K562 (cell line): ENCODE results near the gene INHBC. TPM values are rescaled to one million over a fixed set of nuclear protein-coding genes. Genes with fewer than 3 reads are reported as not detected.

Experiments
- ARID2 ChIP-seq: fragments of 450-650 bp; IDR thresholded peaks from 2 replicates; pipeline ENCODE4 v1.6.1; 2017; ENCODE audit warnings: antibody characterized with exemption, mild to moderate bottlenecking
- ATF1 ChIP-seq, 2 experiments: fragments of 450-650 bp in 1 of 2; IDR thresholded peaks; 2 replicates each; pipeline ENCODE4 v1.6.1; 2016; ENCODE audit warnings: missing compliant biosample characterization in 1 of 2, missing genetic modification characterization in 1 of 2
- BRF1 ChIP-seq: IDR thresholded peaks from 3 replicates; pipeline ENCODE4 v1.6.1; 2011; ENCODE audit warnings: borderline replicate concordance, mild to moderate bottlenecking; ENCODE audit not compliant: insufficient read length; ENCODE audit errors: extremely low read depth
- CHCHD3 ChIP-seq: fragments of 250-450 bp; sonication (Bioruptor Pico); IDR thresholded peaks from 2 replicates; pipeline ENCODE4 v2.1.2; 2022; ENCODE audit warnings: mild to moderate bottlenecking
- CSDE1 ChIP-seq, 2 experiments: fragments of 450-650 bp; IDR thresholded peaks; 2 replicates each; pipeline ENCODE4 v1.6.1; 2016; ENCODE audit warnings: mild to moderate bottlenecking in 1 of 2
- HINFP ChIP-seq: fragments of 450-650 bp; conservative IDR thresholded peaks from 2 replicates; pipeline ENCODE4 v1.6.1; 2016; ENCODE audit warnings: missing genetic modification characterization, low read depth, mild to moderate bottlenecking, control low read depth, missing compliant biosample characterization
- MTA3 ChIP-seq: fragments of 450-650 bp; formaldehyde crosslinking; IDR thresholded peaks from 2 replicates; pipeline ENCODE4 v1.6.1; 2017; ENCODE audit warnings: mild to moderate bottlenecking, borderline replicate concordance
- MTF1 ChIP-seq: fragments of 250-450 bp; sonication (Bioruptor Pico); IDR thresholded peaks from 2 replicates; pipeline ENCODE4 v1.9.0; 2021; ENCODE audit warnings: moderate library complexity, mild to moderate bottlenecking, inconsistent platforms, borderline replicate concordance
- MXD1 ChIP-seq: fragments of 250-450 bp; sonication (Bioruptor Pico); IDR thresholded peaks from 2 replicates; pipeline ENCODE4 v1.8.0; 2021; ENCODE audit warnings: borderline replicate concordance, mild to moderate bottlenecking, moderate library complexity; ENCODE audit not compliant: poor library complexity, severe bottlenecking
- RBM25 ChIP-seq: fragments of 200-400 bp; formaldehyde crosslinking; IDR thresholded peaks from 2 replicates; pipeline ENCODE4 v1.6.1; 2018; ENCODE audit warnings: low read length, low read depth, moderate library complexity; ENCODE audit not compliant: severe bottlenecking
- TCF7L2 ChIP-seq: fragments of 150-350 bp; IDR thresholded peaks from 2 replicates; pipeline ENCODE4 v1.6.1; 2016; ENCODE audit warnings: low read depth, mild to moderate bottlenecking, low read length, moderate library complexity
- TFAP4 ChIP-seq: sonication (generic); formaldehyde crosslinking; IDR thresholded peaks from 2 replicates; pipeline ENCODE4 v1.8.0; 2022; ENCODE audit warnings: missing genetic modification reagents, mild to moderate bottlenecking, moderate library complexity, borderline replicate concordance
- ZBTB34 ChIP-seq: fragments of 250-450 bp; sonication (Bioruptor Pico); IDR thresholded peaks from 2 replicates; pipeline ENCODE4 v1.8.0; 2021; ENCODE audit warnings: mild to moderate bottlenecking, moderate library complexity
- ZBTB49 ChIP-seq: sonication (generic); formaldehyde crosslinking; IDR thresholded peaks from 2 replicates; pipeline ENCODE4 v1.8.0; 2022; ENCODE audit warnings: missing genetic modification reagents, mild to moderate bottlenecking, borderline replicate concordance
- ZC3H8 ChIP-seq: fragments of 450-650 bp; IDR thresholded peaks from 2 replicates; pipeline ENCODE4 v1.6.1; 2017
- ZFP1 ChIP-seq: fragments of 450-650 bp; formaldehyde crosslinking; IDR thresholded peaks from 2 replicates; pipeline ENCODE4 v1.4.0; 2020; ENCODE audit warnings: mild to moderate bottlenecking, mixed read lengths
- ZNF143 ChIP-seq: sonication (generic); formaldehyde crosslinking; IDR thresholded peaks from 2 replicates; pipeline ENCODE4 v1.9.0; 2022; ENCODE audit warnings: mild to moderate bottlenecking, missing genetic modification reagents
- ZNF212 ChIP-seq: fragments of 450-650 bp; formaldehyde crosslinking; IDR thresholded peaks from 2 replicates; pipeline ENCODE4 v1.4.0; 2020; ENCODE audit warnings: mild to moderate bottlenecking
- ZNF696 ChIP-seq: fragments of 250-450 bp; sonication (Bioruptor Pico); conservative IDR thresholded peaks from 2 replicates; pipeline ENCODE4 v1.4.0; 2020; ENCODE audit warnings: mild to moderate bottlenecking, moderate library complexity
- ZNF717 ChIP-seq: fragments of 250-450 bp; sonication (Bioruptor Pico); IDR thresholded peaks from 2 replicates; pipeline ENCODE4 v1.5.0; 2021
- ZNF764 ChIP-seq: fragments of 250-450 bp; sonication (Bioruptor Pico); IDR thresholded peaks from 2 replicates; pipeline ENCODE4 v1.4.0; 2020; ENCODE audit warnings: low read depth, mild to moderate bottlenecking, moderate library complexity
- polyA plus RNA-seq, 8 experiments: library from polyadenylated mRNA; depleted of rRNA in 4 of 8; stranded (reverse) in 5 of 8; unstranded in 3 of 8; fragments of >200 nt; fragmentation: Nextera tagmentation in 2 of 8; fragmentation: Illumina TruSeq in 1 of 8; extraction: Ambion mirVana in 2 of 8; extraction: Trizol in 1 of 8; gene quantifications; 2 replicates each; pipeline versions ENCODE4 v1.2.1 to v1.2.3, GENCODE V29; 2011 to 2014; ENCODE audit warnings: inconsistent platforms in 1 of 8, missing spikeins in 1 of 8
- total RNA-seq, 7 experiments: library from RNA; depleted of rRNA in 6 of 7; stranded (reverse); fragments of >200 nt in 6 of 7; fragmentation: Illumina TruSeq in 2 of 7; extraction: Trizol in 2 of 7; gene quantifications; 2 replicates each; pipeline versions ENCODE4 v1.2.1 to v1.2.3, GENCODE V29; 2011 to 2021; ENCODE audit warnings: low replicate concordance in 1 of 7

INHBC gene
- total and polyA plus RNA-seq, 9 of the 15 experiments (the other 6 are each of a cell fraction or from before 2014, with no cell fraction given): 0.07 to 0.24 (median 0.15) TPM; not detected in 4

GRCh38 chr12:57477710-57478681 lies 43.4 kb downstream of the INHBC start (continued):
- no peak for TF ChIP-seq MTA3
- no peak for TF ChIP-seq ATF1 (CRISPR knock-in tag; IDR thresholded peaks at IDR 0.05)
- TF ChIP-seq ATF1 (tag; IDR thresholded peaks at IDR 0.05): 0 out of 2 replicates have a peak, but pooled peaks have one; percentile 11
- no peak for TF ChIP-seq ZNF212 (CRISPR knock-in tag)
- no peak for TF ChIP-seq BRF1
- no peak for TF ChIP-seq TFAP4 (CRISPR knock-in tag)
- no peak for TF ChIP-seq CSDE1 (IDR thresholded peaks at IDR 0.05)
- no peak for TF ChIP-seq ZNF764 (CRISPR knock-in tag)
- no peak for TF ChIP-seq ZNF717 (CRISPR knock-in tag)
- no peak for TF ChIP-seq ZBTB34 (CRISPR knock-in tag)
- no peak for TF ChIP-seq ZNF696 (CRISPR knock-in tag)
- TF ChIP-seq MTF1 (CRISPR knock-in tag): no peak
- no peak for TF ChIP-seq ZNF143
- no peak for TF ChIP-seq TCF7L2
- no peak for TF ChIP-seq ZBTB49
- no peak for TF ChIP-seq ARID2
- TF ChIP-seq ZFP1 (CRISPR knock-in tag): no peak
- TF ChIP-seq ZC3H8: no peak
- TF ChIP-seq RBM25: no peak
- no peak for TF ChIP-seq HINFP (tag)
- no peak for TF ChIP-seq MXD1 (CRISPR knock-in tag)
- TF ChIP-seq CHCHD3 (CRISPR knock-in tag): no peak
